Stomach (tissue), 9 donors: ENCODE measurements around the gene KCNA10. TPM values are rescaled to one million over a fixed set of nuclear protein-coding genes. Genes with fewer than 3 reads are reported as not detected.

ENCODE experiments used
- DNase-seq, 2 donors: peaks; one replicate each; pipeline versions ENCODE4 v3.0.0 to v3.0.0-alpha.2; 2013 to 2019
- H3K27ac ChIP-seq, 5 donors: fragments of 200-600 bp in 4 of 5; sonication (generic) in 4 of 5; one replicate each; pipeline ENCODE4 v1.5.1; 2013 to 2019; ENCODE audit warnings: mild to moderate bottlenecking in 1 of 5, moderate library complexity in 1 of 5
- H3K27me3 ChIP-seq, 3 donors: fragments of 200-600 bp; sonication (generic); one replicate each; pipeline ENCODE4 v1.5.1; 2017 to 2019; ENCODE audit warnings: mixed run types in 1 of 3
- H3K36me3 ChIP-seq, 4 donors: fragments of 200-600 bp; sonication (generic); 1 replicate in 3 of 4; 2 replicates in 1 of 4; pipeline ENCODE4 v1.5.1; 2016 to 2019
- H3K4me1 ChIP-seq, 4 donors: fragments of 200-600 bp; sonication (generic); one replicate each; pipeline ENCODE4 v1.5.1; 2016 to 2019
- H3K4me3 ChIP-seq, 4 donors: fragments of 200-600 bp; sonication (generic) in 3 of 4; one replicate each; pipeline ENCODE4 v1.5.1; 2016 to 2019; ENCODE audit warnings: mild to moderate bottlenecking in 1 of 4
- H3K9me3 ChIP-seq, 4 donors: fragments of 200-600 bp; sonication (generic); one replicate each; pipeline ENCODE4 v1.5.1; 2016 to 2019
- EP300 ChIP-seq: sonication (generic); formaldehyde crosslinking; IDR thresholded peaks from one replicate; pipeline ENCODE4 v1.6.1; 2017; ENCODE audit warnings: antibody characterized with exemption
- POLR2A ChIP-seq, 4 donors: fragments of 450-650 bp; IDR thresholded peaks; one replicate each; pipeline ENCODE4 v1.6.1; 2016; ENCODE audit warnings: antibody characterized with exemption in 4 of 4, control low read depth in 2 of 4, mild to moderate bottlenecking in 1 of 4, moderate library complexity in 1 of 4
- POLR2AphosphoS5 ChIP-seq, 3 donors: sonication (generic); formaldehyde crosslinking; IDR thresholded peaks; one replicate each; pipeline ENCODE4 v1.6.1; 2016; ENCODE audit warnings: antibody characterized with exemption in 3 of 3
- WGBS, 5 donors: extraction: QIAGEN DNeasy Blood & Tissue Kit in 3 of 5; methylation state at CpG; one replicate each; pipeline versions ENCODE4 v1.1.5 to v1.1.7; 2013 to 2018; 5-methylcytosine and 5-hydroxymethylcytosine counted together
- intact Hi-C: fragments of 100-400 bp; cut with DNase I; formaldehyde crosslinking; loops from one replicate; pipeline ENCODE4 v1.15.1; 2023; ENCODE audit warnings: low total_unique reads
- polyA plus RNA-seq, 3 donors: library from polyadenylated mRNA; stranded (reverse); fragments of 200-250 nt; gene quantifications; one replicate each; pipeline ENCODE4 v1.2.3, GENCODE V29; 2013
- total RNA-seq, 5 donors: library from RNA; depleted of rRNA; stranded (reverse); fragments of >200 nt; gene quantifications; one replicate each; pipeline versions ENCODE4 v1.1.0 to v1.2.3, GENCODE V29; 2014 to 2016
- TF ChIP-seq, protein P1 (sequence below), 7 experiments: fragments of 450-650 bp in 4 of 7; fragments of 200-600 bp in 3 of 7; sonication (generic) in 3 of 7; IDR thresholded peaks; one replicate each; pipeline ENCODE4 v1.5.1; 2016 to 2019; ENCODE audit warnings: antibody characterized with exemption in 7 of 7, control low read depth in 2 of 7, mild to moderate bottlenecking in 1 of 7
- donor health status: healthy with polysubstance abuse.
- donor health status: Bipolar disorder and iron deficiency.
- donor health status: healthy.

KCNA10 gene
- total and polyA plus RNA-seq, 8 donors: 0.12 to 0.58 TPM; not detected in 6

DNA sequence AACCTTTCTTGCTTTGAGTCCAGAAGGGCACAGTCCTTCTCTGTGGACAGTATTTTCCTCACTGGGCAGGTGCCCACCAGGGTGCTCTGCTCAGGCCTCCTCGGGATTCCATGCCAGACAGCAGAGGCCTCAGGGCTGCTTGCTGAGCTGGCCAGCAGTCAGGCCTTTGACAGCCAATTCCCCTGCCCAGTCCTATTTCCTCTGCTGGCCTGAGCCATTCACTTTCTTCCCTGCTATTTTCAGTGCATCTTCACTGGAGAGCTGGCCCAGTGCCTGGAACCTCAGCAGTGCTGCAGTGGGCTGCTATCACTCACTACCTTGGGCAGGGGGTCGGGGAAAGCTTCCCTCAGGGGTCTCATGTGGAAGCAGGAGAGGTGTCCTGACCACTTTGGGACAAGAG, 33.2 kb downstream of the KCNA10 start:
- TF ChIP-seq, protein P1, sequence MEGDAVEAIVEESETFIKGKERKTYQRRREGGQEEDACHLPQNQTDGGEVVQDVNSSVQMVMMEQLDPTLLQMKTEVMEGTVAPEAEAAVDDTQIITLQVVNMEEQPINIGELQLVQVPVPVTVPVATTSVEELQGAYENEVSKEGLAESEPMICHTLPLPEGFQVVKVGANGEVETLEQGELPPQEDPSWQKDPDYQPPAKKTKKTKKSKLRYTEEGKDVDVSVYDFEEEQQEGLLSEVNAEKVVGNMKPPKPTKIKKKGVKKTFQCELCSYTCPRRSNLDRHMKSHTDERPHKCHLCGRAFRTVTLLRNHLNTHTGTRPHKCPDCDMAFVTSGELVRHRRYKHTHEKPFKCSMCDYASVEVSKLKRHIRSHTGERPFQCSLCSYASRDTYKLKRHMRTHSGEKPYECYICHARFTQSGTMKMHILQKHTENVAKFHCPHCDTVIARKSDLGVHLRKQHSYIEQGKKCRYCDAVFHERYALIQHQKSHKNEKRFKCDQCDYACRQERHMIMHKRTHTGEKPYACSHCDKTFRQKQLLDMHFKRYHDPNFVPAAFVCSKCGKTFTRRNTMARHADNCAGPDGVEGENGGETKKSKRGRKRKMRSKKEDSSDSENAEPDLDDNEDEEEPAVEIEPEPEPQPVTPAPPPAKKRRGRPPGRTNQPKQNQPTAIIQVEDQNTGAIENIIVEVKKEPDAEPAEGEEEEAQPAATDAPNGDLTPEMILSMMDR (IDR thresholded peaks at IDR 0.05): no peak
- TF ChIP-seq POLR2A (IDR thresholded peaks at IDR 0.05) (no peak), EP300 (no peak), POLR2AphosphoS5 (IDR thresholded peaks at IDR 0.05) (no peak)
- no peak overlapping the region for H3K4me3 ChIP-seq
- no peak for DNase-seq
- H3K27me3 ChIP-seq: peaks cover 0 to 11% (median 0%) of the 10 kb centered on the region in 3 donors
- intact Hi-C loops: no loop called here
- H3K4me1 ChIP-seq: peaks cover 0 to 45% (median 12%) of the 10 kb centered on the region in 4 donors
- 43 to 75% (median 49%) methylated on average over 2 of the region's 2 CpGs for WGBS, 5 donors
- H3K9me3 ChIP-seq: no peaks in the 10 kb centered on the region
- no peaks in the 10 kb centered on the region for H3K36me3 ChIP-seq
- H3K27ac ChIP-seq: no peak overlapping the region

DNA sequence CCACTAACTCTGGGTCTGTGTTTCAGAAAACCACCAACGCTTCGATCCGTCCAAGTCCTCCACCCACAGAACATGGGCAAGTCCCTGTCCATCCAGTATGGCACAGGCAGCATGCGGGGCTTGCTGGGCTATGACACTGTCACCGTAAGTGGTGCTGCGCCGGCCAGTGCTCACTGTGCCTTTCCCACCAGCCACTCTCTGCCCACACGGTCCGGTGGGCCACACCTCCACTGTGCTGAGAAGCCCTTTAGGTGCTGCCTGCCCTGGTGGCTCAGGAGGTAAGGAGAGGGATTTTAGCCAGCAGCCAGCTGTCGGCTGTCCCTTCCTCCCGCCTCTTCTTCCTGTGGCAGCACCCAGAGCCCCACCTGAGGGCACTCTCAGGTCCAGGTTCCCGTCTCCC, 34.2 kb downstream of the KCNA10 start:
- 85 to 94% (median 92%) methylated on average over 8 to 12 of the region's 12 CpGs for WGBS, 5 donors

DNA sequence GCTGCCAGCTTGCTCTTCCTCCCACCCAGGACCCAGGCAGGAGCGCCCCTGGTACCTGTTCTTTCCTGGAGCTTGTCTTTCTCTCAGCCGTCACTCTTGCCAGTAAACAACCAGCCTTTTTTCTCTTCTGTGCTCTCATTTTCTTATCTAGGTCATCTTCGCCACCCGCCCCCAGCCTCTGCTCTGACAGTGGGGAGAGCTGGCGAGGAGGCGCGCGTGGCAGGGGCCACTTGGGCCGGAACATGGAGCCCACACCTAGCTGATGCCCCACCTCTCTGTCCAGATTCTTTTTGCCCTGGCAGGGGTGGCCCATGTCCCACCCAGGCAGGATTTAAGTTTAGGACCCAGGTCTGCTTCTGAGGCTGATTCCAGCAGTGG, 35.7 kb downstream of the KCNA10 start:
- peaks cover 10 to 68% (median 21%) of the 10 kb centered on the region in 4 donors for H3K4me1 ChIP-seq
- H3K27ac ChIP-seq: no peak overlapping the region
- WGBS, 5 donors: 56 to 82% (median 81%) methylated on average over 9 of the region's 9 CpGs
- no peak for DNase-seq
- intact Hi-C loops: no loop called here
- TF ChIP-seq, protein P1 (IDR thresholded peaks at IDR 0.05): no peak
- TF ChIP-seq POLR2AphosphoS5 (IDR thresholded peaks at IDR 0.05) (no peak), POLR2A (IDR thresholded peaks at IDR 0.05) (no peak), EP300 (no peak)
- H3K4me3 ChIP-seq: no peak overlapping the region
- peaks cover 0 to 11% (median 0%) of the 10 kb centered on the region in 3 donors for H3K27me3 ChIP-seq
- H3K9me3 ChIP-seq: no peaks in the 10 kb centered on the region
- H3K36me3 ChIP-seq: no peaks in the 10 kb centered on the region

More for the DNA sequence above, 34.2 kb downstream of the KCNA10 start:
- Histone ChIP-seq H3K4me3 (no peak overlapping the region), H3K4me1 (peaks cover 0 to 54% (median 13%) of the 10 kb centered on the region in 4 donors), H3K27me3 (peaks cover 0 to 11% (median 0%) of the 10 kb centered on the region in 3 donors), H3K9me3 (no peaks in the 10 kb centered on the region), H3K27ac (no peak overlapping the region), H3K36me3 (no peaks in the 10 kb centered on the region)
- no peak for DNase-seq
- TF ChIP-seq, protein P1 (IDR thresholded peaks at IDR 0.05): no peak
- no peak for TF ChIP-seq POLR2A (IDR thresholded peaks at IDR 0.05)
- TF ChIP-seq POLR2AphosphoS5 (IDR thresholded peaks at IDR 0.05): no peak
- no peak for TF ChIP-seq EP300
- intact Hi-C loops: no loop called here

DNA sequence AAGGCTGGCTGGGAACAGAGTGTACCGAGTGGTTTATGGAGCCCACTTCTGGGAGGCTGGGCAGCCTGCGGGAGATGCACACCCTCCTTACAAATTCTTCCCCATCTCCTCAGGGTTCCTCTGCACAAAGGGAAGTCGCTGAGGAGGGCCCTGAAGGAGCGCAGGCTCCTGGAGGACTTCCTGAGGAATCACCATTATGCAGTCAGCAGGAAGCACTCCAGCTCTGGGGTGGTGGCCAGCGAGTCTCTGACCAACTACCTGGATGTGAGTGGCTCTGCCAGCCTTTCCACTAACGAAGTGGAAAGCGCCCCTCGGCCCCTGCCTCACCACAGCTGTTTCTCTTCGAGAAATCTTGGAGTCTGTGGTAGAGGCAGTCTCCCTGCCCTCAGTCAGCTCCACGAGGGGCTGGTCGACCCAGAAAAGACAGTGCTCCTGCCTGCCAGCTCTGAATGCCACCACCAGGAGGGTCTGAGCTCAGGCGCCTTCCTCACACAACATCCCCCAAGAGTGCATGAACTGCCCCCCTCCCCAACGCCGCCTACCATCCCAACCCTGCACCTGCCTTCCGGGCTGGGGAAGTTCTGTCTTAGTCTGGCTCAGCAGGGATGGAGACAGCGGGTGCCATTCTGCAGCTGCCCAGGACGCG, 36.2 kb downstream of the KCNA10 start:
- Histone ChIP-seq H3K36me3 (no peaks in the 10 kb centered on the region), H3K4me3 (no peak overlapping the region), H3K4me1 (peaks cover 15 to 68% (median 26%) of the 10 kb centered on the region in 4 donors), H3K27me3 (peaks cover 0 to 11% (median 0%) of the 10 kb centered on the region in 3 donors), H3K9me3 (no peaks in the 10 kb centered on the region), H3K27ac (no peak overlapping the region)
- no peak for TF ChIP-seq POLR2AphosphoS5 (IDR thresholded peaks at IDR 0.05)
- TF ChIP-seq, protein P1 (IDR thresholded peaks at IDR 0.05): no peak
- TF ChIP-seq EP300: no peak
- no peak for TF ChIP-seq POLR2A (IDR thresholded peaks at IDR 0.05)
- intact Hi-C loops: no loop called here
- DNase-seq: no peak
- WGBS, 5 donors: 61 to 70% (median 65%) methylated on average over 14 to 18 of the region's 18 CpGs
